Measurements from ENCODE around the gene FAF2.
"Not testable (repeated sequence)": the region's sequence is repeated elsewhere in the genome, so short reads cannot be mapped to it uniquely, and the experiment has no call there.

The FAF2 gene

GRCh38 chr5:176474476-176474875, 26.3 kb downstream of the FAF2 start:
- ATAC-seq (ENCODE audit: low read depth) (peak; percentile 14; the same call in 1 of the 3 replicates), DNase-seq (ENCODE audit: low spot score) (no peak)
- H3K27ac ChIP-seq (ENCODE audit: poor library complexity, severe bottlenecking): no peak overlapping the region
- H3K36me3 ChIP-seq (ENCODE audit: low read depth): peaks cover 66% of the 10 kb centered on the region
- no peak for TF ChIP-seq CTCF (IDR thresholded peaks at IDR 0.05; ENCODE audit: poor library complexity, severe bottlenecking)
- no peaks in the 10 kb centered on the region for H3K9me3 ChIP-seq (ENCODE audit: severe bottlenecking)
- H3K27me3 ChIP-seq (ENCODE audit: insufficient read depth, poor library complexity, severe bottlenecking): no peaks in the 10 kb centered on the region
- H3K4me1 ChIP-seq (ENCODE audit: insufficient read depth, poor library complexity, severe bottlenecking): peaks cover 3% of the 10 kb centered on the region
- no peak overlapping the region for H3K4me3 ChIP-seq (ENCODE audit: severe bottlenecking)

GRCh38 chr5:176481711-176482110, 33.5 kb downstream of the FAF2 start:
- ATAC-seq (ENCODE audit: low read depth) (no peak), DNase-seq (ENCODE audit: low spot score) (no peak)

GRCh38 chr5:176485176-176485575, 37.0 kb downstream of the FAF2 start:
- no peak overlapping the region for H3K27ac ChIP-seq (ENCODE audit: poor library complexity, severe bottlenecking)
- H3K9me3 ChIP-seq (ENCODE audit: severe bottlenecking): no peaks in the 10 kb centered on the region
- no peaks in the 10 kb centered on the region for H3K27me3 ChIP-seq (ENCODE audit: insufficient read depth, poor library complexity, severe bottlenecking)
- no peak for ATAC-seq (ENCODE audit: low read depth)
- no peak for TF ChIP-seq CTCF (IDR thresholded peaks at IDR 0.05; ENCODE audit: poor library complexity, severe bottlenecking)
- H3K4me3 ChIP-seq (ENCODE audit: severe bottlenecking): no peak overlapping the region
- DNase-seq (ENCODE audit: low spot score): no peak
- H3K36me3 ChIP-seq (ENCODE audit: low read depth): peaks cover 87% of the 10 kb centered on the region
- H3K4me1 ChIP-seq (ENCODE audit: insufficient read depth, poor library complexity, severe bottlenecking): peaks cover 18% of the 10 kb centered on the region

More at GRCh38 chr5:176481711-176482110, 33.5 kb downstream of the FAF2 start:
- no peaks in the 10 kb centered on the region for H3K9me3 ChIP-seq (ENCODE audit: severe bottlenecking)
- no peaks in the 10 kb centered on the region for H3K27me3 ChIP-seq (ENCODE audit: insufficient read depth, poor library complexity, severe bottlenecking)
- TF ChIP-seq CTCF (IDR thresholded peaks at IDR 0.05; ENCODE audit: poor library complexity, severe bottlenecking): no peak
- no peaks in the 10 kb centered on the region for H3K4me1 ChIP-seq (ENCODE audit: insufficient read depth, poor library complexity, severe bottlenecking)
- H3K36me3 ChIP-seq (ENCODE audit: low read depth): peaks cover 80% of the 10 kb centered on the region
- no peak overlapping the region for H3K4me3 ChIP-seq (ENCODE audit: severe bottlenecking)
- no peak overlapping the region for H3K27ac ChIP-seq (ENCODE audit: poor library complexity, severe bottlenecking)

- DNase-seq (ENCODE audit: low spot score) (no peak), ATAC-seq (ENCODE audit: low read depth) (no peak)
- no peak for TF ChIP-seq CTCF (IDR thresholded peaks at IDR 0.05; ENCODE audit: poor library complexity, severe bottlenecking)
- Histone ChIP-seq H3K4me1 (ENCODE audit: insufficient read depth, poor library complexity, severe bottlenecking) (peaks cover 29% of the 10 kb centered on the region), H3K4me3 (ENCODE audit: severe bottlenecking) (no peak overlapping the region), H3K27ac (ENCODE audit: poor library complexity, severe bottlenecking) (no peak overlapping the region), H3K36me3 (ENCODE audit: low read depth) (peaks cover 84% of the 10 kb centered on the region), H3K9me3 (ENCODE audit: severe bottlenecking) (no peaks in the 10 kb centered on the region), H3K27me3 (ENCODE audit: insufficient read depth, poor library complexity, severe bottlenecking) (no peaks in the 10 kb centered on the region)
Measured at GRCh38 chr5:176486189-176486757, 38.1 kb downstream of the FAF2 start.

GRCh38 chr5:176487160-176487559, 39.0 kb downstream of the FAF2 start:
- peaks cover 84% of the 10 kb centered on the region for H3K36me3 ChIP-seq (ENCODE audit: low read depth)
- not testable (repeated sequence) for ATAC-seq (ENCODE audit: low read depth); H3K9me3 ChIP-seq (ENCODE audit: severe bottlenecking); H3K4me3 ChIP-seq (ENCODE audit: severe bottlenecking); DNase-seq (ENCODE audit: low spot score); H3K27ac ChIP-seq (ENCODE audit: poor library complexity, severe bottlenecking); H3K27me3 ChIP-seq (ENCODE audit: insufficient read depth, poor library complexity, severe bottlenecking)
- peaks cover 38% of the 10 kb centered on the region for H3K4me1 ChIP-seq (ENCODE audit: insufficient read depth, poor library complexity, severe bottlenecking)

Data from RWPE2 (cell line).